H9 (cell line): ENCODE data around the gene AHSP. TPM values are rescaled to one million over a fixed set of nuclear protein-coding genes. Genes with fewer than 3 reads are reported as not detected.
"Not testable (repeated sequence)": the region's sequence is repeated elsewhere in the genome, so short reads cannot be mapped to it uniquely, and the experiment has no call there.

Experiments
- DNase-seq: peaks from one replicate; pipeline ENCODE4 v3.0.0-alpha.2; 2017
- H2AFZ ChIP-seq: one replicate; pipeline ENCODE4 v1.6.1; 2013; ENCODE audit warnings: mild to moderate bottlenecking, low read length, control low read depth, moderate library complexity
- H2AK5ac ChIP-seq: 2 replicates; pipeline ENCODE4 v1.6.1; 2013; ENCODE audit warnings: low read length, control low read depth, mixed read lengths; ENCODE audit not compliant: insufficient read length
- H2BK120ac ChIP-seq: one replicate; pipeline ENCODE4 v1.6.1; 2013; ENCODE audit warnings: low read depth, mild to moderate bottlenecking, low read length, control low read depth, inconsistent platforms; ENCODE audit not compliant: poor library complexity, severe bottlenecking
- H2BK12ac ChIP-seq: 2 replicates; pipeline ENCODE4 v1.6.1; 2013; ENCODE audit warnings: low read length, control low read depth, mixed read lengths, low read depth; ENCODE audit not compliant: insufficient read length
- H2BK15ac ChIP-seq: 2 replicates; pipeline ENCODE4 v1.6.1; 2013; ENCODE audit warnings: low read depth, low read length, control low read depth
- H2BK20ac ChIP-seq: one replicate; pipeline ENCODE4 v1.6.1; 2013; ENCODE audit warnings: low read depth, mild to moderate bottlenecking, low read length, control low read depth, inconsistent platforms; ENCODE audit not compliant: poor library complexity, severe bottlenecking
- H2BK5ac ChIP-seq: 2 replicates; pipeline ENCODE4 v1.6.1; 2013; ENCODE audit warnings: low read length, control low read depth, mixed read lengths; ENCODE audit not compliant: insufficient read length
- H3K14ac ChIP-seq: 2 replicates; pipeline ENCODE4 v1.6.1; 2013; ENCODE audit warnings: low read length, control low read depth; ENCODE audit not compliant: insufficient read depth
- H3K18ac ChIP-seq: 2 replicates; pipeline ENCODE4 v1.6.1; 2013; ENCODE audit warnings: low read depth, mild to moderate bottlenecking, mixed read lengths, low read length, control low read depth; ENCODE audit not compliant: insufficient read length
- H3K23ac ChIP-seq: 2 replicates; pipeline ENCODE4 v1.6.1; 2013; ENCODE audit warnings: low read length, control low read depth, mixed read lengths, low read depth; ENCODE audit not compliant: insufficient read length
- H3K23me2 ChIP-seq: 2 replicates; pipeline ENCODE4 v1.6.1; 2013; ENCODE audit warnings: low read depth, mild to moderate bottlenecking, mixed read lengths, low read length, control low read depth; ENCODE audit not compliant: insufficient read length, poor library complexity, severe bottlenecking
- H3K27ac ChIP-seq: 2 replicates; pipeline ENCODE4 v1.5.1; 2013; ENCODE audit warnings: low read length, control low read depth, mixed read lengths, low read depth; ENCODE audit not compliant: insufficient read length
- H3K27me3 ChIP-seq: 2 replicates; pipeline ENCODE4 v1.6.1; 2013; ENCODE audit warnings: low read length, control low read depth, inconsistent platforms; ENCODE audit not compliant: insufficient read depth
- H3K4ac ChIP-seq: 2 replicates; pipeline ENCODE4 v1.6.1; 2013; ENCODE audit warnings: low read depth, mild to moderate bottlenecking, control low read depth, inconsistent platforms, low read length, moderate library complexity
- H3K4me1 ChIP-seq: 2 replicates; pipeline ENCODE4 v1.6.1; 2013; ENCODE audit warnings: low read length, control low read depth, inconsistent platforms; ENCODE audit not compliant: insufficient read depth
- H3K4me2 ChIP-seq: 2 replicates; pipeline ENCODE4 v1.6.1; 2013; ENCODE audit warnings: low read length, control low read depth, mixed read lengths; ENCODE audit not compliant: insufficient read length, insufficient read depth
- H3K56ac ChIP-seq: 2 replicates; pipeline ENCODE4 v1.6.1; 2013; ENCODE audit warnings: low read depth, mild to moderate bottlenecking, mixed read lengths, low read length, control low read depth; ENCODE audit not compliant: insufficient read length
- H3K79me1 ChIP-seq: 2 replicates; pipeline ENCODE4 v1.6.1; 2013; ENCODE audit warnings: low read depth, mild to moderate bottlenecking, moderate library complexity, low read length, control low read depth, inconsistent platforms; ENCODE audit not compliant: insufficient read depth, poor library complexity, severe bottlenecking
- H3K79me2 ChIP-seq: 2 replicates; pipeline ENCODE4 v1.6.1; 2013; ENCODE audit warnings: low read length, control low read depth, inconsistent platforms; ENCODE audit not compliant: insufficient read depth
- H3K9ac ChIP-seq: 2 replicates; pipeline ENCODE4 v1.6.1; 2013; ENCODE audit warnings: low read length, control low read depth, mixed read lengths; ENCODE audit not compliant: insufficient read length; ENCODE audit errors: extremely low read depth
- H3K9me3 ChIP-seq: one replicate; pipeline ENCODE4 v1.6.1; 2013; ENCODE audit warnings: low read depth, low read length, inconsistent platforms; ENCODE audit not compliant: control insufficient read depth
- H3T11ph ChIP-seq: one replicate; pipeline ENCODE4 v1.6.1; 2013; ENCODE audit warnings: mild to moderate bottlenecking, low read length, control low read depth, inconsistent platforms
- H4K20me1 ChIP-seq: one replicate; pipeline ENCODE4 v1.6.1; 2013; ENCODE audit not compliant: control insufficient read depth, insufficient read length, insufficient read depth
- H4K5ac ChIP-seq: 2 replicates; pipeline ENCODE4 v1.6.1; 2013; ENCODE audit warnings: low read depth, mild to moderate bottlenecking, mixed read lengths, low read length, control low read depth; ENCODE audit not compliant: insufficient read length
- H4K8ac ChIP-seq: replicated peaks from 2 replicates; pipeline ENCODE4 v1.6.1; 2013; ENCODE audit warnings: low read length, control low read depth, mixed read lengths, low read depth; ENCODE audit not compliant: insufficient read length
- H4K91ac ChIP-seq: 2 replicates; pipeline ENCODE4 v1.6.1; 2013; ENCODE audit warnings: low read depth, mild to moderate bottlenecking, moderate library complexity, mixed read lengths, low read length, control low read depth; ENCODE audit not compliant: insufficient read length
- H3K27ac Mint-ChIP-seq, 3 experiments: 2 replicates in 2 of 3; 3 replicates in 1 of 3; pipeline ENCODE4 v1.8.0; 2020 to 2021; ENCODE audit warnings: mixed read lengths in 3 of 3, mild to moderate bottlenecking in 1 of 3, moderate library complexity in 1 of 3
- H3K27me3 Mint-ChIP-seq: 2 replicates; pipeline ENCODE4 v1.8.0; 2021; ENCODE audit warnings: low read depth, mild to moderate bottlenecking, moderate library complexity, mixed read lengths
- H3K36me3 Mint-ChIP-seq, 3 experiments: 2 replicates in 2 of 3; 3 replicates in 1 of 3; pipeline ENCODE4 v1.8.0; 2020 to 2021; ENCODE audit warnings: low read depth in 3 of 3, mixed read lengths in 3 of 3; ENCODE audit not compliant: insufficient read depth in 1 of 3
- H3K4me1 Mint-ChIP-seq, 2 experiments: 2 replicates each; pipeline ENCODE4 v1.8.0; 2020; ENCODE audit warnings: mixed read lengths in 2 of 2
- H3K4me3 Mint-ChIP-seq, 2 experiments: 2 replicates in 1 of 2; 3 replicates in 1 of 2; pipeline ENCODE4 v1.8.0; 2020 to 2021; ENCODE audit warnings: mild to moderate bottlenecking in 2 of 2, mixed read lengths in 2 of 2, moderate library complexity in 1 of 2
- H3K9me3 Mint-ChIP-seq, 2 experiments: 2 replicates in 1 of 2; 3 replicates in 1 of 2; pipeline ENCODE4 v1.8.0; 2020; ENCODE audit warnings: mild to moderate bottlenecking in 2 of 2, mixed read lengths in 2 of 2, moderate library complexity in 1 of 2
- WGBS: extraction: QIAGEN DNeasy Blood & Tissue Kit; methylation state at CpG from one replicate; pipeline ENCODE4 v1.1.7; 2013; ENCODE audit warnings: missing lambda C conversion rate, low lambda C conversion rate, mixed read lengths; ENCODE audit not compliant: insufficient read length; ENCODE audit errors: extremely low coverage; 5-methylcytosine and 5-hydroxymethylcytosine counted together
- total RNA-seq: library from RNA; stranded (reverse); gene quantifications from 2 replicates; pipeline ENCODE4 v1.2.1, GENCODE V29; 2021
- TF ChIP-seq, protein P1 (sequence below): fragments of 200-600 bp; sonication (generic); conservative IDR thresholded peaks from 3 replicates; pipeline ENCODE4 v1.8.0; 2021; ENCODE audit warnings: antibody characterized with exemption, mild to moderate bottlenecking

AHSP gene
- total RNA-seq, 1 experiment from 2014 or later, result not detected

DNA sequence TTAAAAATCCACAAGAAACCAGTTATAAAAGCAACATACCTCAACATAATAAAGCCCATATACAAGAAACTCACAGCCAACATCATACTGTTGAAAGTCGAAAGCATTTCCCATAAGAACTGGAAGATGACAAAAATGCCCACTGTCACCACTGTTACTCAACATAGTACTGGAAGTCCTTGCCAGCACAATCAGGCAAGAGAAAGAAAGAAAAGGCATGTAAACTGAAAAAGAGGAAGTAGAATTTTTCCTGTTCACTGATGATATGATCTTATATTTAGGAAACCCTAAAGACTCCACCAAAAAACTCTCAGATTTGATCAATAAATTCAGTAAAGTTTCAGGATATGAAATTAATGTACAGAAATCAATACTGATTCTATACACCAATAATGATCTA is 45.1 kb downstream of the AHSP start:
- H3K27ac ChIP-seq, result no peak overlapping the region
- H3T11ph ChIP-seq, result no peak overlapping the region
- no peaks in the 10 kb centered on the region for H4K20me1 ChIP-seq
- no peaks in the 10 kb centered on the region for H3K79me2 ChIP-seq
- H2AFZ ChIP-seq, result no peak overlapping the region
- H4K91ac ChIP-seq, result no peak overlapping the region
- H4K8ac ChIP-seq, result no peak overlapping the region
- H3K4ac ChIP-seq, result no peak overlapping the region
- no peak for DNase-seq
- no peak overlapping the region for H3K56ac ChIP-seq
- H3K4me2 ChIP-seq, result no peak overlapping the region
- no peak overlapping the region for H3K14ac ChIP-seq
- H4K5ac ChIP-seq, result no peak overlapping the region
- peaks cover 48% of the 10 kb centered on the region for H3K27me3 Mint-ChIP-seq
- H3K23me2 ChIP-seq, result no peaks in the 10 kb centered on the region
- H3K23ac ChIP-seq, result no peak overlapping the region
- no peak overlapping the region for H2BK15ac ChIP-seq
- peaks cover 18% of the 10 kb centered on the region for H3K9me3 ChIP-seq
- H2AK5ac ChIP-seq, result no peak overlapping the region
- no peaks in the 10 kb centered on the region for H3K4me1 ChIP-seq
- no peak overlapping the region for H2BK20ac ChIP-seq
- H3K18ac ChIP-seq, result no peak overlapping the region
- H2BK5ac ChIP-seq, result no peak overlapping the region
- no peak overlapping the region for H2BK120ac ChIP-seq
- WGBS, result no CpG with 5 or more reads among the region's 1 CpG
- H3K27ac Mint-ChIP-seq, result no peak overlapping the region
- H3K36me3 Mint-ChIP-seq, result peaks cover 5 to 17% (median 9%) of the 10 kb centered on the region in 3 experiments; a peak in 6 of 7 replicates
- no peak overlapping the region for H3K9ac ChIP-seq
- TF ChIP-seq, protein P1, sequence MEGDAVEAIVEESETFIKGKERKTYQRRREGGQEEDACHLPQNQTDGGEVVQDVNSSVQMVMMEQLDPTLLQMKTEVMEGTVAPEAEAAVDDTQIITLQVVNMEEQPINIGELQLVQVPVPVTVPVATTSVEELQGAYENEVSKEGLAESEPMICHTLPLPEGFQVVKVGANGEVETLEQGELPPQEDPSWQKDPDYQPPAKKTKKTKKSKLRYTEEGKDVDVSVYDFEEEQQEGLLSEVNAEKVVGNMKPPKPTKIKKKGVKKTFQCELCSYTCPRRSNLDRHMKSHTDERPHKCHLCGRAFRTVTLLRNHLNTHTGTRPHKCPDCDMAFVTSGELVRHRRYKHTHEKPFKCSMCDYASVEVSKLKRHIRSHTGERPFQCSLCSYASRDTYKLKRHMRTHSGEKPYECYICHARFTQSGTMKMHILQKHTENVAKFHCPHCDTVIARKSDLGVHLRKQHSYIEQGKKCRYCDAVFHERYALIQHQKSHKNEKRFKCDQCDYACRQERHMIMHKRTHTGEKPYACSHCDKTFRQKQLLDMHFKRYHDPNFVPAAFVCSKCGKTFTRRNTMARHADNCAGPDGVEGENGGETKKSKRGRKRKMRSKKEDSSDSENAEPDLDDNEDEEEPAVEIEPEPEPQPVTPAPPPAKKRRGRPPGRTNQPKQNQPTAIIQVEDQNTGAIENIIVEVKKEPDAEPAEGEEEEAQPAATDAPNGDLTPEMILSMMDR, result no peak
- no peak overlapping the region for H3K4me3 Mint-ChIP-seq
- H3K79me1 ChIP-seq, result no peaks in the 10 kb centered on the region
- peaks cover 12% of the 10 kb centered on the region; the same call in 1 of the 2 replicates for H3K27me3 ChIP-seq
- no peak overlapping the region for H2BK12ac ChIP-seq
- peaks cover 63 to 76% of the 10 kb centered on the region in 2 experiments for H3K9me3 Mint-ChIP-seq
- peaks cover 0 to 3% of the 10 kb centered on the region in 2 experiments; a peak in 1 of 4 replicates for H3K4me1 Mint-ChIP-seq

DNA sequence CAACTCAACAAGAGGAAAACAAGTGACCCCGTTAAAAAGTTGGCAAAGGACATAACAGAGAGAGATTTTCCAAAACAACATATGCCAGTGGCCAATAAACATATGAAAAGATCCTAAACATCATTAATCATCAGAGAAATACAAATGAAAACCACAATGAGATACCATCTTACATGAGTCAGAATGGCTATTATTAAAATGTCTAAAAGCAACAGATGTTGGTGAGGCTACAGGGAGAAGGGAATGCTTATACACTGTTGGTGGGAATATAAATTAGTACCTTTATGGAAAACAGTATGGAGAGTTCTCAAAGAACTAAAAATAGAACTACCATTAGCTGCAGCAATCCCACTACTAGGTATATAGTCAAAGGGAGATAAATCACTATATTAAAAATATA is 46.5 kb downstream of the AHSP start:
- H3K4me2 ChIP-seq, H4K8ac ChIP-seq, H2BK12ac ChIP-seq, H2BK5ac ChIP-seq, H4K20me1 ChIP-seq, H3T11ph ChIP-seq, H2AK5ac ChIP-seq, H2BK120ac ChIP-seq, H2AFZ ChIP-seq, H2BK20ac ChIP-seq, H3K14ac ChIP-seq, H3K9ac ChIP-seq, H3K27ac Mint-ChIP-seq, H3K4me1 Mint-ChIP-seq, H3K23me2 ChIP-seq, H3K27me3 ChIP-seq, H2BK15ac ChIP-seq, H3K18ac ChIP-seq, H3K27ac ChIP-seq, H3K4me3 Mint-ChIP-seq, H3K4ac ChIP-seq, H4K5ac ChIP-seq, H3K23ac ChIP-seq, H3K79me2 ChIP-seq, H3K4me1 ChIP-seq, H3K79me1 ChIP-seq, H4K91ac ChIP-seq, DNase-seq, H3K56ac ChIP-seq: not testable (repeated sequence)
- Mint-ChIP-seq H3K9me3 (peaks cover 72 to 80% of the 10 kb centered on the region in 2 experiments), H3K36me3 (peaks cover 5 to 22% (median 11%) of the 10 kb centered on the region in 3 experiments; a peak in 6 of 7 replicates), H3K27me3 (peaks cover 38% of the 10 kb centered on the region)
- H3K9me3 ChIP-seq, result peaks cover 25% of the 10 kb centered on the region
- WGBS, result no CpG with 5 or more reads among the region's 1 CpG
